Naive thymus-derived CD8-positive, alpha-beta T cell (primary cell): ENCODE data around the gene GABRB1. TPM values are rescaled to one million over a fixed set of nuclear protein-coding genes. Genes with fewer than 3 reads are reported as not detected.

Experiments used
- ATAC-seq, 2 donors: fragments of 150-1000 bp; cut with Tn5 transposase in 1 of 2; sonication (Bioruptor Pico), chemical (Tn5 transposase) in 1 of 2; 1 replicate in 1 of 2; 2 replicates in 1 of 2; pipeline ENCODE4 v1.10.0; 2021; ENCODE audit warnings: mild to moderate bottlenecking in 2 of 2, moderate library complexity in 2 of 2
- POLR2A ChIA-PET: fragments of 350-600 bp; sonication (Branson Sonifier 250); formaldehyde crosslinking; loops from one replicate; lab custom pipeline; 2021; ENCODE audit warnings: antibody characterized with exemption; lab: Charles Lee
- DNase-seq, 10 donors: peaks; one replicate each; pipeline versions ENCODE4 v3.0.0 to v3.0.0-alpha.2; 2020 to 2022
- H3K27ac Mint-ChIP-seq, 10 donors: one replicate each; pipeline ENCODE4 v1.8.0; 2020 to 2022; ENCODE audit warnings: mild to moderate bottlenecking in 10 of 10, mixed read lengths in 10 of 10, moderate library complexity in 4 of 10, inconsistent platforms in 1 of 10
- H3K27me3 Mint-ChIP-seq, 5 donors: one replicate each; pipeline ENCODE4 v1.8.0; 2021 to 2022; ENCODE audit warnings: mixed read lengths in 5 of 5
- H3K36me3 Mint-ChIP-seq, 3 donors: one replicate each; pipeline ENCODE4 v1.8.0; 2020 to 2022; ENCODE audit warnings: mixed read lengths in 3 of 3, mild to moderate bottlenecking in 2 of 3, inconsistent platforms in 1 of 3
- H3K4me1 Mint-ChIP-seq, 4 donors: one replicate each; pipeline ENCODE4 v1.8.0; 2021 to 2022; ENCODE audit warnings: mixed read lengths in 4 of 4
- H3K4me3 Mint-ChIP-seq, 10 donors: one replicate each; pipeline ENCODE4 v1.8.0; 2020 to 2022; ENCODE audit warnings: mild to moderate bottlenecking in 10 of 10, mixed read lengths in 10 of 10, moderate library complexity in 6 of 10, inconsistent platforms in 1 of 10
- H3K9me3 Mint-ChIP-seq, 9 donors: one replicate each; pipeline ENCODE4 v1.8.0; 2020 to 2022; ENCODE audit warnings: mixed read lengths in 9 of 9, mild to moderate bottlenecking in 3 of 9, inconsistent platforms in 1 of 9, moderate library complexity in 1 of 9
- polyA plus RNA-seq, 3 donors: library from polyadenylated mRNA; unstranded; fragments of 300-500 nt; fragmentation: Illumina TruSeq; gene quantifications; one replicate each; pipeline ENCODE4 v1.2.3, GENCODE V29; 2021
- total RNA-seq, 8 experiments: library from RNA in 2 of 8; stranded (reverse) in 2 of 8; gene quantifications; one replicate each; pipeline ENCODE4 v1.2.3 and lab custom pipeline; 2021 to 2026

Gene GABRB1
- total and polyA plus RNA-seq, 5 experiments from 2014 or later, result not detected

DNA sequence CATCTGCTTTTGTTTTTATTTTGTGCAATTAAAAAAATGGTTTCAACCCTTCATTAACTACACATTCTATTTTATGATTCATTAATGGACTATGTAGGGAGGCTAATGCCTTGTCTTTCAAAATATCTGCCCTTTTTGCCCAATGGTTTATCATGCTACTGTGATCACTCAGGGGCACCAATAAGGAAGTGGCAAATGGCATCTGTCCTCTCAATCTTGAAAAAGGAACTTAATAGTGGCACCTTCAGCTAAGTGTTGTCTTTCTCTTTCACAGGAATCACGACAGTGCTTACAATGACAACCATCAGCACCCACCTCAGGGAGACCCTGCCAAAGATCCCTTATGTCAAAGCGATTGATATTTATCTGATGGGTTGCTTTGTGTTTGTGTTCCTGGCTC lies 375.0 kb downstream of the GABRB1 start:
- no peak for ATAC-seq
- Mint-ChIP-seq H3K4me1 (no peaks in the 10 kb centered on the region), H3K4me3 (no peak overlapping the region), H3K27me3 (peaks cover 2 to 49% (median 6%) of the 10 kb centered on the region in 5 donors), H3K9me3 (peaks cover 0 to 2% (median 0%) of the 10 kb centered on the region in 9 donors), H3K36me3 (no peaks in the 10 kb centered on the region), H3K27ac (no peak overlapping the region)
- DNase-seq, result no peak
- POLR2A ChIA-PET, result no interaction called here

DNA sequence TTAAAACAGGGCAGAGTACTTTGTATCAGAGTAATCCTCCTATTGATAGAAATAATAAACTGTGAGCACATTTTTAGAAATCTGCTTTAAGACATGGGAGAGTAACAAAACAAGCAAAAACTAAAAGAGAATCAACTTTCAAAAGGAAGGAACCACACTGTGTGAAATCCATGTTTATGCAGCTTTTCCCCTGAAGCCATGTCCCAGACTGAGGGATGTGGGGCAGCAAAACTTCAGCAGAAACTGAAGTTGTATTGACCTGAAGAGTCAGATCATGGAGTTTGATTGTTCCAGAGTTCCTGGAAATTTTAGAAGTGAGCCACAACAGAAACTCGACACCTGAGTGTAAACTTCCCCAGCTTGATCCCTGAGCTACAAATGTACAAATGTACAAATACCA lies 378.9 kb downstream of the GABRB1 start:
- ATAC-seq, result no peak
- POLR2A ChIA-PET, result no interaction called here
- H3K36me3 Mint-ChIP-seq, result no peaks in the 10 kb centered on the region
- DNase-seq, result no peak
- H3K27me3 Mint-ChIP-seq, result peaks cover 2 to 32% (median 9%) of the 10 kb centered on the region in 5 donors
- H3K27ac Mint-ChIP-seq, result no peak overlapping the region
- H3K9me3 Mint-ChIP-seq, result peaks cover 0 to 2% (median 0%) of the 10 kb centered on the region in 9 donors
- no peak overlapping the region for H3K4me3 Mint-ChIP-seq
- no peaks in the 10 kb centered on the region for H3K4me1 Mint-ChIP-seq

DNA sequence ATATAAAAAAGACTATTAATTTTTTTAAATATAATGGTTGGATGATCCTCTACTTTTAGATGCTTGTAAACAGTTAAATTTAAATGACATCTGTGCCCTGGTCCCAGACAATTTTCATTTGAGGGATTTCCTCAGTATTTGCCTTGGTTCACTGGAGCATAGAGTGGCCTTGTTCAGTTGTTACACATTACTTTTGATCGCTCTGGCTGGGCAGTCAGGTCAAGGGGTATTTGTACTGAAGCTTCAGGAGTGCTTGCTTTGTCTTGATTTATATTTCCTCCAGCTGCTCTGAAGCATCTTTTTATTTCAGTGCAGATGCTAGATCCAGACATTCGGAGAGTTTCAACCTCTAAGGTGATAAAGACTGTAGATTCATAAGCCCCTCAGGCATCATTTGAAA lies 382.2 kb downstream of the GABRB1 start:
- no peak for ATAC-seq
- POLR2A ChIA-PET, result no interaction called here
- Mint-ChIP-seq H3K27me3 (peaks cover 2 to 13% (median 10%) of the 10 kb centered on the region in 5 donors), H3K4me3 (no peak overlapping the region), H3K36me3 (no peaks in the 10 kb centered on the region), H3K27ac (no peak overlapping the region), H3K9me3 (peaks cover 0 to 2% (median 0%) of the 10 kb centered on the region in 9 donors), H3K4me1 (no peaks in the 10 kb centered on the region)
- DNase-seq, result no peak

DNA sequence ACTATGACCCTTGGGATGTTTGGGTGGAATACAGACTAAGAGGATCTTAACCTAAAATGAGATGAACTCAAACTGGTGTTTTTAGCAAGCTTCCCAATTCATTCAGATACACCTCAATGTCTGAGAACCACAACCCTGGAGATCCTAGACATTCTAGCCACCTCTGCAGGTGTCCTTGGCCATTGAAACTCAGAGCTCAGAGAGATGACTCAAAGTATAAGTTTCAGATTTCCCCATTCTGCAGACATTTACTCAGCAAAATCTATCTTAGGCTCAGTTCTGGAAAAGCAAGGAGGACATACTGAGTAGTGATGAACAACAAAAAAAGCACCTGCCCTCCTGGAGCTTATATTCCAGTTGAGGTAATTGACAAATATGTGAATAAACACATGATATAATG lies 384.4 kb downstream of the GABRB1 start:
- H3K27ac Mint-ChIP-seq, result no peak overlapping the region
- H3K4me3 Mint-ChIP-seq, result no peak overlapping the region
- no peak for DNase-seq
- peaks cover 0 to 2% (median 0%) of the 10 kb centered on the region in 9 donors for H3K9me3 Mint-ChIP-seq
- no peaks in the 10 kb centered on the region for H3K4me1 Mint-ChIP-seq
- POLR2A ChIA-PET, result no interaction called here
- H3K27me3 Mint-ChIP-seq, result peaks cover 0 to 10% (median 3%) of the 10 kb centered on the region in 5 donors
- H3K36me3 Mint-ChIP-seq, result no peaks in the 10 kb centered on the region
- no peak for ATAC-seq

DNA sequence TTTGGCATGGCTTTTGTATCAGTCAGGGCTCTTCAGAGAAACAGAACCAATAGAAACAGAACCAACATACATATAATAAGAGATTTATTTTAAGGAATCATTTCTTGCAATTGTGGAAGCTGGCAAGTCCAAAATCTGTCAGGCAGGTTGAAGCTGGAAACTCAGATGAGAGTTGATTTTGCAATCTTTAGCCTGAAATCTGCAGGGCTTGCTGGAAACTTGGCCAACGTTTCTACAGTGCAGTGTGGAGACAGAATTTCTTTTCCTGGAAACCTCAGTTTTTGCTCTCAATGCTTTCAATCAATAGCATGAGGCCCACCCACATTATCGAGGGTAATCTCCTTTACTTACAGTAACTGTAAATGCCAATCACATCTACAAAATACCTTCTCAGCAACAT lies 386.8 kb downstream of the GABRB1 start:
- Mint-ChIP-seq H3K4me3 (no peak overlapping the region), H3K4me1 (no peaks in the 10 kb centered on the region), H3K27me3 (peaks cover 5 to 17% (median 8%) of the 10 kb centered on the region in 5 donors), H3K9me3 (no peaks in the 10 kb centered on the region), H3K27ac (no peak overlapping the region), H3K36me3 (no peaks in the 10 kb centered on the region)
- ATAC-seq (no peak), DNase-seq (no peak)
- POLR2A ChIA-PET, result no interaction called here

DNA sequence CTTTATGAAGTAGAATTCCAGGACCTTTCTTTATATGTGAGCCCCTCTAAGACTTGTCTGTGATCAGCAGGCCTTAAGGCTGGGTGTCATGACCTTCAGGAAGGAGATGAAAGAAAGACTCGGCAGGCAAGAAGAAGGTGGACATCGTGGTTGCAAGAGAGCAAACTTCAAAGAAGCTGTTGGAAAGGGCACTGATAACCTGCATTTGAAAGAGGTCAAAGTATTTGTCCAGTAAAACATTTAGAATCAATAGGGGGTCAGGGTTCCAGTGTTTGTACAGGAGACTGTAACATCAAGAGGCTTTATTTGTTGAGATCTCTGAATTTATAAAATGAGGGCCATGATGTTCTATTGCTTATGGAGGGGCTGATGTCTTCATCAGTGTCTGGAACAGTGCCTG lies 387.9 kb downstream of the GABRB1 start:
- DNase-seq (no peak), ATAC-seq (no peak)
- no peaks in the 10 kb centered on the region for H3K4me1 Mint-ChIP-seq
- no peak overlapping the region for H3K27ac Mint-ChIP-seq
- POLR2A ChIA-PET, result no interaction called here
- H3K36me3 Mint-ChIP-seq, result no peaks in the 10 kb centered on the region
- no peaks in the 10 kb centered on the region for H3K9me3 Mint-ChIP-seq
- peaks cover 5 to 17% (median 8%) of the 10 kb centered on the region in 5 donors for H3K27me3 Mint-ChIP-seq
- H3K4me3 Mint-ChIP-seq, result no peak overlapping the region

DNA sequence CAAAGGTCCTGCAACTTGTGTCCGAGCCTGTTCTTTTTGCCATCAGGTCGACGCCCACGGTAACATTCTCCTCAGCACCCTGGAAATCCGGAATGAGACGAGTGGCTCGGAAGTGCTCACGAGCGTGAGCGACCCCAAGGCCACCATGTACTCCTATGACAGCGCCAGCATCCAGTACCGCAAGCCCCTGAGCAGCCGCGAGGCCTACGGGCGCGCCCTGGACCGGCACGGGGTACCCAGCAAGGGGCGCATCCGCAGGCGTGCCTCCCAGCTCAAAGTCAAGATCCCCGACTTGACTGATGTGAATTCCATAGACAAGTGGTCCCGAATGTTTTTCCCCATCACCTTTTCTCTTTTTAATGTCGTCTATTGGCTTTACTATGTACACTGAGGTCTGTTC lies 394.3 kb downstream of the GABRB1 start:
- ATAC-seq (no peak), DNase-seq (no peak)
- no peaks in the 10 kb centered on the region for H3K9me3 Mint-ChIP-seq
- H3K36me3 Mint-ChIP-seq, result no peaks in the 10 kb centered on the region
- peaks cover 7 to 14% (median 8%) of the 10 kb centered on the region in 5 donors for H3K27me3 Mint-ChIP-seq
- H3K4me3 Mint-ChIP-seq, result no peak overlapping the region
- no peak overlapping the region for H3K27ac Mint-ChIP-seq
- POLR2A ChIA-PET, result no interaction called here
- H3K4me1 Mint-ChIP-seq, result peaks cover 0 to 2% (median 0%) of the 10 kb centered on the region in 4 donors

DNA sequence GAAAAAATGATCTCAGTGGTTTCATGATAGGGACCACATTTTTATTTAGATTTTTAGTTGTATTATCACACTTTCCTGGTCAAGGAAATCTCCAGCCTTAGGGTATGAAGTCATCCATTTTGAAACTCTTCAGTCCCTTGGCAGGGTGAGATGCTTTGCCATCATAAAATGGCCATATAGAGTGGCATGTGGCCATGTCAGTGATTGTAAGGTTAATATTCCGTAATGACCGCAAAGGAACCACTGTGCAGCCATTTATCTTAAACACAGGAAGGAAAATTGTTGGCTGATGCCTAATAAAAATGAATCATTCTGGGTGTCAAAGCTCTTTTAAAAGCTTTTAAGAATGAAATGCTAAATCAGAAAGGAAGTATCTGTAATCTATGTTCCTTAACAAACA lies 396.6 kb downstream of the GABRB1 start:
- Mint-ChIP-seq H3K4me3 (no peak overlapping the region), H3K36me3 (no peaks in the 10 kb centered on the region), H3K27ac (no peak overlapping the region), H3K9me3 (no peaks in the 10 kb centered on the region), H3K27me3 (peaks cover 0 to 3% (median 2%) of the 10 kb centered on the region in 5 donors), H3K4me1 (peaks cover 0 to 2% (median 0%) of the 10 kb centered on the region in 4 donors)
- DNase-seq, result no peak
- POLR2A ChIA-PET, result no interaction called here
- no peak for ATAC-seq

DNA sequence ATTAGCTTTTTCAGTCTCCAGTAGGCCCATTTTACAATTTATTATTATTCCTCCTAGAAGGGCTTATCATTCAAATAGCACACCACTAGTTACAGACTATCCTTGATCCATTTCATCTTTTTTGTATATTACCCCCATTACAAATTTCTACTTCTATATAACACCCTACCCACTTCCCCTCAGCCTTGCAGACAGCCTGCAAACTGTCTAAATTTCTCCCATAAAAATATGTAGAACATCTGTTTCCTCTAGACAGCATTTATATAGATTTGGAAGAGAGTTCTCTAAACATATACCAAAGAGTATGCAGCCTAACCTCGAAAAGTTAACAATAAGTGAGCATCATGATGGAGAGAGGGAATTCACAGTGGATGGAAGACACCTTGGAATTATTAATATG lies 401.4 kb downstream of the GABRB1 start:
- POLR2A ChIA-PET, result no interaction called here
- Mint-ChIP-seq H3K27me3 (peaks cover 0 to 6% (median 3%) of the 10 kb centered on the region in 5 donors), H3K36me3 (peaks cover 0 to 3% (median 0%) of the 10 kb centered on the region in 3 donors), H3K4me1 (peaks cover 0 to 2% (median 0%) of the 10 kb centered on the region in 4 donors), H3K9me3 (peaks cover 0 to 5% (median 0%) of the 10 kb centered on the region in 9 donors), H3K27ac (no peak overlapping the region), H3K4me3 (no peak overlapping the region)
- no peak for ATAC-seq
- DNase-seq, result no peak

DNA sequence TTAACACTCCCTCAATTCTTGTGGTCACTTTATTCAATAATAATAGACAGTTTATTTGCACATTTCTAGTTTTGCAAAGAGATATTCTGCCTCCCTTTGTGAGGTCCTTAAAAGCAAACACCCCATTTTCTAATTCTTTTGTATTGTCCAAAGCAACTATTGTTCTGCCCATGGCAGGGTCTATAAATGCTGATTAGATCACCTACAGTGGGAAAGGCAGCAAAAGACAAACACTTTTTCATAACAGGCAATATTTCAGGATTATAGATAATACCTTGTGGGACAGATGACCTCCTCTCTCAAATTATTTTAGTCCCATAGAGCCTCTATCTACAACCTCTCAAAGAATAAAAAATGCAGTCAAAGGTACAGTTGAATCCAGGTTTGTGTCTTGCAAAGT lies 403.6 kb downstream of the GABRB1 start:
- ATAC-seq, result no peak
- H3K9me3 Mint-ChIP-seq, result peaks cover 0 to 5% (median 0%) of the 10 kb centered on the region in 9 donors
- H3K27ac Mint-ChIP-seq, result no peak overlapping the region
- no peak overlapping the region for H3K4me3 Mint-ChIP-seq
- POLR2A ChIA-PET, result no interaction called here
- no peak for DNase-seq
- H3K4me1 Mint-ChIP-seq, result peaks cover 0 to 2% (median 0%) of the 10 kb centered on the region in 4 donors
- H3K27me3 Mint-ChIP-seq, result peaks cover 0 to 4% (median 2%) of the 10 kb centered on the region in 5 donors
- H3K36me3 Mint-ChIP-seq, result peaks cover 0 to 3% (median 0%) of the 10 kb centered on the region in 3 donors

DNA sequence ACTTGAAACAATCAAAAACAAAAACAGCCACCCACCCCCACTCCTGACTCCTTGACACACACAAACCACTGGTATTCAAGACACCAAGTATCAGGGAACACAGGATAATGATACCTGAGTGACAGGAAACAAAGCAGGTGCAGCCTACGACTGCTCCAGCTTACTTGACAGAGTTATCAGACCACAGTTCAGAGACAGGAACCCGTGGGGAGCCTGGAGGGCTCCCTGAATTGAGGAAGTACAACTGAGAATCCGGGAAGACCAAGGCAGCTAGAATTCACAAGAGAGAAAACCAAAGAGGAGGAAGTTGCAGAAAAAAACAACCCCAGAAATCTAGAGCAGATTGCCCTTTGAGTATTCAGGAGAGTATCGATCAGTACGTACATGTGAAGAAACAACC lies 411.6 kb downstream of the GABRB1 start:
- POLR2A ChIA-PET, result no interaction called here
- peaks cover 5 to 20% (median 11%) of the 10 kb centered on the region in 4 donors for H3K4me1 Mint-ChIP-seq
- H3K27ac Mint-ChIP-seq, result peak overlapping the region in 1 of 10 donors; percentile 30
- peaks cover 0 to 11% (median 9%) of the 10 kb centered on the region in 3 donors for H3K36me3 Mint-ChIP-seq
- no peak for DNase-seq
- H3K9me3 Mint-ChIP-seq, result no peaks in the 10 kb centered on the region
- ATAC-seq, result no peak
- no peaks in the 10 kb centered on the region for H3K27me3 Mint-ChIP-seq
- H3K4me3 Mint-ChIP-seq, result peak overlapping the region in 1 of 10 donors; percentile 24

DNA sequence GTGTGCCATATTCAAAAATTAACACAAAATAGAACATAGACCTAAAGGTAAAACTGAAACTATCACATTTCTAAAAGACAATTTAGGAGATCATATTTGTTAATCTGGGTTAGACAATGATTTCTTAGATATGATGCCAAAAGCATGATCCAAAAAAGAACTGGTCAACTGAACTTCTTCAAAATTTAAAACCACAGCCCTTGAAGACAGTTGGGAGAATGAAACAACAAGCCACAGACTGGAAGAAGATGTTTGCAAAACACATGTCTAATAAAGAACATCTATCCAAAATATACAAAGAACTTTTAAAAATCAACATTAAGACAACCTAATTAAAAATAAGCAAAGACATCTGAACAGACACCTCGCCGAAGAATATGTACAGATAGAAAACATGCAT lies 412.7 kb downstream of the GABRB1 start:
- DNase-seq (no peak), ATAC-seq (no peak)
- Mint-ChIP-seq H3K4me1 (peaks cover 5 to 20% (median 11%) of the 10 kb centered on the region in 4 donors), H3K9me3 (no peaks in the 10 kb centered on the region), H3K27me3 (no peaks in the 10 kb centered on the region), H3K36me3 (peaks cover 0 to 11% (median 9%) of the 10 kb centered on the region in 3 donors), H3K27ac (no peak overlapping the region), H3K4me3 (no peak overlapping the region)
- POLR2A ChIA-PET, result interaction anchor here (0.5 kb wide), 1 partner anchor 103 kb away, joined by 3 read pairs; no protein-coding TSS in a partner anchor

DNA sequence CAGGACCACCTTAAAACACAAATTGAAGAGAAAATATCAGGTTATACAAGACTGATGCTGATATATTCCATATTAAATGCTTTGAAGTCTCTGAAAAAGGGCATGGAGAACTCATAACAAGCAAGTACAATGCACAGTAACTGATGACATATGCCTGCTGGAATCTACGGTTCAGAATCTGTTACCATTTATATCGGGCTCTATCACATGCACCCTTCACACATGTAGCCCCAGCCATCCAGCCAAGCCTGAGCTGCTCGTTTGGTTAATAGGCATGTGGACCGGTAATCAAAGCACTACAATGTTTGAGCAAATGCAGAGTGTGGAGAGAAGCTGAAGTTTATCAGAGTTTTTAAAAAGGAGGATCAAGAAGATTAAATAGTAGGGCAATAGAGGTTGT lies 420.3 kb downstream of the GABRB1 start:
- Mint-ChIP-seq H3K27ac (peak overlapping the region in 2 of 10 donors; percentile 14 to 44), H3K4me1 (peaks cover 4 to 13% (median 5%) of the 10 kb centered on the region in 4 donors), H3K36me3 (peaks cover 9 to 59% (median 34%) of the 10 kb centered on the region in 3 donors), H3K9me3 (no peaks in the 10 kb centered on the region), H3K4me3 (no peak overlapping the region), H3K27me3 (no peaks in the 10 kb centered on the region)
- ATAC-seq (no peak), DNase-seq (no peak)
- POLR2A ChIA-PET, result no interaction called here

DNA sequence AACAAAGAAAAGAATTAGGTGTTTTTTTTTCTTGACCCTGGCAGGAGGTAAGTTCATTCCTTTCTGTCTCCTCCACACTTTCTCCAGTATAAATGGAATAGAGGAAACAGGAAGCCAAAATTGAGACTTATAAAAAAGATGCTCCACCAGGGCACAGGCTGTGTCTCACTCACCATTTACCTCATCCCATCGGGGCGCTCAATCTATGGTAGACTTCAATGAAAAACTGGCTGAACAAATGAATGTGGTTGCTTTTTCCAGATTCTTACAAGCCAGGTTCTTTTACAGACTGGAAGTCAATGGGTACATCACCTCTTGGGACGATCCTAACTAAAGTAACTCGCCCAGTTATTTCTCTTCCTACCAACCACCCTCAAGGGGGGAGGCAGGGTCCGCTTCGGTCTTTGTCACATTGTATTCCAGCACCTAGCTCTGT lies 431.4 kb downstream of the GABRB1 start:
- H3K9me3 Mint-ChIP-seq, result no peaks in the 10 kb centered on the region
- POLR2A ChIA-PET, result interaction anchor here (0.6 to 3.1 kb wide), 3 partner anchors 23 to 102 kb away, joined by 3 to 28 read pairs (median 9); partner anchors contain the start of gene ATP10D
- DNase-seq (no peak), ATAC-seq (peak in 1 of 2 donors; percentile 5)
- peaks cover 15 to 49% (median 44%) of the 10 kb centered on the region in 4 donors for H3K4me1 Mint-ChIP-seq
- no peaks in the 10 kb centered on the region for H3K27me3 Mint-ChIP-seq
- peak overlapping the region; percentile 87 to 95 (median 90) for H3K4me3 Mint-ChIP-seq
- peaks cover 0 to 23% (median 10%) of the 10 kb centered on the region in 3 donors for H3K36me3 Mint-ChIP-seq
- peak overlapping the region; percentile 89 to 99 (median 96) for H3K27ac Mint-ChIP-seq
